HepG2 (cell line): Measurements from ENCODE around the gene FAHD1. TPM values are rescaled to one million over a fixed set of nuclear protein-coding genes. Genes with fewer than 3 reads are reported as not detected.

Experiments
- AKAP8 ChIP-seq: sonication (generic); formaldehyde crosslinking; IDR thresholded peaks from 2 replicates; pipeline ENCODE4 v1.5.1; 2020; ENCODE audit warnings: mild to moderate bottlenecking, missing genetic modification reagents
- CREB3 ChIP-seq: sonication (generic); formaldehyde crosslinking; IDR thresholded peaks from 2 replicates; pipeline ENCODE4 v1.5.0; 2020; ENCODE audit warnings: missing genetic modification reagents
- FOSL1 ChIP-seq: sonication (generic); formaldehyde crosslinking; IDR thresholded peaks from 2 replicates; pipeline ENCODE4 v1.9.0; 2021; ENCODE audit warnings: missing genetic modification reagents, borderline replicate concordance
- GTF3A ChIP-seq: sonication (generic); formaldehyde crosslinking; conservative IDR thresholded peaks from 2 replicates; pipeline ENCODE4 v1.4.0; 2020; ENCODE audit warnings: mild to moderate bottlenecking, missing genetic modification reagents
- HNF1A ChIP-seq, 2 experiments: sonication (generic) in 1 of 2; formaldehyde crosslinking in 1 of 2; IDR thresholded peaks; 2 replicates each; pipeline versions ENCODE4 v1.4.0 to v1.6.1; 2016 to 2020; ENCODE audit warnings: borderline replicate concordance in 1 of 2, low read depth in 1 of 2, mild to moderate bottlenecking in 1 of 2, missing genetic modification reagents in 1 of 2
- KDM6A ChIP-seq: IDR thresholded peaks from 2 replicates; pipeline ENCODE4 v1.6.1; 2016; ENCODE audit warnings: low read depth
- LBX2 ChIP-seq: sonication (generic); formaldehyde crosslinking; IDR thresholded peaks from 2 replicates; pipeline ENCODE4 v1.5.0; 2020; ENCODE audit warnings: missing genetic modification reagents, mild to moderate bottlenecking, borderline replicate concordance
- NFAT5 ChIP-seq: sonication (generic); formaldehyde crosslinking; IDR thresholded peaks from 2 replicates; pipeline ENCODE4 v1.4.0; 2020; ENCODE audit warnings: missing genetic modification reagents
- U2AF2 ChIP-seq: fragments of 200-400 bp; formaldehyde crosslinking; IDR thresholded peaks from 2 replicates; pipeline ENCODE4 v1.6.1; 2017; ENCODE audit warnings: low read depth, mild to moderate bottlenecking, low read length
- ZBTB26 ChIP-seq: IDR thresholded peaks from 2 replicates; pipeline ENCODE4 v1.6.1; 2016; ENCODE audit warnings: missing compliant biosample characterization, missing genetic modification reagents, borderline replicate concordance
- ZXDC ChIP-seq: sonication (generic); formaldehyde crosslinking; IDR thresholded peaks from 2 replicates; pipeline ENCODE4 v1.5.0; 2020; ENCODE audit warnings: mild to moderate bottlenecking, missing genetic modification reagents
- polyA plus RNA-seq, 8 experiments: library from polyadenylated mRNA; depleted of rRNA in 3 of 8; stranded (reverse) in 7 of 8; unstranded in 1 of 8; fragments of >200 nt; fragmentation: Illumina TruSeq in 4 of 8; extraction: Trizol in 4 of 8; gene quantifications; 2 replicates each; pipeline versions ENCODE4 v1.2.1 to v1.2.3, GENCODE V29; 2011 to 2016; ENCODE audit warnings: low read depth in 4 of 8, missing spikeins in 1 of 8, mixed read lengths in 1 of 8; ENCODE audit not compliant: insufficient read depth in 1 of 8
- total RNA-seq, 5 experiments: library from RNA; depleted of rRNA; stranded (reverse); fragments of >200 nt; fragmentation: Illumina TruSeq; extraction: Trizol; gene quantifications; 2 replicates each; pipeline ENCODE4 v1.2.3, GENCODE V29; 2016; ENCODE audit warnings: low read depth in 1 of 5

The FAHD1 gene
- total and polyA plus RNA-seq, 2 of the 13 experiments (the other 11 are each of a cell fraction or from before 2014, with no cell fraction given), result 39.0 to 45.3 TPM

GRCh38 chr16:1828645-1829410, 1.8 kb downstream of the FAHD1 start (continued):
- no peak for TF ChIP-seq LBX2 (CRISPR knock-in tag)
- no peak for TF ChIP-seq ZBTB26
- no peak for TF ChIP-seq ZXDC (CRISPR knock-in tag)
- no peak for TF ChIP-seq NFAT5 (CRISPR knock-in tag)
- no peak for TF ChIP-seq FOSL1 (CRISPR knock-in tag)
- peak; percentile 83 for TF ChIP-seq HNF1A (IDR thresholded peaks at IDR 0.05; ENCODE audit: low read depth)
- TF ChIP-seq HNF1A (CRISPR knock-in tag; IDR thresholded peaks at IDR 0.05; ENCODE audit: borderline replicate concordance), result peak; percentile 93
- no peak for TF ChIP-seq GTF3A (CRISPR knock-in tag)
- TF ChIP-seq AKAP8 (CRISPR knock-in tag), result no peak
- TF ChIP-seq KDM6A (CRISPR knock-in tag), result no peak; the same call in 1 of the 2 replicates
- TF ChIP-seq CREB3 (CRISPR knock-in tag), result no peak
- no peak for TF ChIP-seq U2AF2
